SK-N-SH (cell line): Measurements from ENCODE around the gene NECTIN1.

Source experiments
- EP300 ChIP-seq, 2 experiments: IDR thresholded peaks; 2 replicates each; pipeline versions ENCODE4 v1.4.0 to v1.6.1; 2012; ENCODE audit warnings: borderline replicate concordance in 1 of 2, low read depth in 1 of 2, low read length in 1 of 2
- EZH2phosphoT487 ChIP-seq: fragments of 200-600 bp; sonication (generic); IDR thresholded peaks from 2 replicates; pipeline ENCODE4 v1.6.1; 2017; ENCODE audit warnings: low read depth, mixed run types, mild to moderate bottlenecking, antibody characterized with exemption, moderate library complexity, borderline replicate concordance
- FOXJ3 ChIP-seq: sonication (generic); formaldehyde crosslinking; IDR thresholded peaks from 2 replicates; pipeline ENCODE4 v1.5.1; 2020; ENCODE audit warnings: mild to moderate bottlenecking, missing genetic modification reagents
- MAX ChIP-seq: IDR thresholded peaks from 2 replicates; pipeline ENCODE4 v1.4.0; 2012; ENCODE audit warnings: low read depth
- MXI1 ChIP-seq: IDR thresholded peaks from 2 replicates; pipeline ENCODE4 v1.6.1; 2012; ENCODE audit warnings: mild to moderate bottlenecking, low read depth, low read length, improper control_type of control experiment
- RFX5 ChIP-seq: IDR thresholded peaks from 2 replicates; pipeline ENCODE4 v1.6.1; 2012; ENCODE audit warnings: mild to moderate bottlenecking, improper control_type of control experiment, low read length
- RXRA ChIP-seq: IDR thresholded peaks from 2 replicates; pipeline ENCODE4 v1.4.0; 2012; ENCODE audit warnings: low read depth, mild to moderate bottlenecking, borderline replicate concordance
- SIN3A ChIP-seq: IDR thresholded peaks from 2 replicates; pipeline ENCODE4 v1.6.1; 2012; ENCODE audit warnings: low read depth, mild to moderate bottlenecking, low read length, moderate library complexity, borderline replicate concordance
- TCF12 ChIP-seq: IDR thresholded peaks from 2 replicates; pipeline ENCODE4 v1.4.0; 2012
- TEAD4 ChIP-seq: IDR thresholded peaks from 2 replicates; pipeline ENCODE4 v1.4.0; 2012; ENCODE audit warnings: mild to moderate bottlenecking, borderline replicate concordance; ENCODE audit not compliant: insufficient read depth
- YY1 ChIP-seq: IDR thresholded peaks from 2 replicates; pipeline ENCODE4 v1.4.0; 2012; ENCODE audit warnings: low read depth, mild to moderate bottlenecking
- TF ChIP-seq, protein P1 (sequence below): IDR thresholded peaks from 2 replicates; pipeline ENCODE4 v1.6.1; 2012; ENCODE audit warnings: mild to moderate bottlenecking, low read depth, low read length, moderate library complexity
- TF ChIP-seq, protein P2 (sequence below): fragments of 200-600 bp; sonication (generic); IDR thresholded peaks from 2 replicates; pipeline ENCODE4 v1.6.1; 2017; ENCODE audit warnings: antibody characterized with exemption, mild to moderate bottlenecking, moderate library complexity

DNA sequence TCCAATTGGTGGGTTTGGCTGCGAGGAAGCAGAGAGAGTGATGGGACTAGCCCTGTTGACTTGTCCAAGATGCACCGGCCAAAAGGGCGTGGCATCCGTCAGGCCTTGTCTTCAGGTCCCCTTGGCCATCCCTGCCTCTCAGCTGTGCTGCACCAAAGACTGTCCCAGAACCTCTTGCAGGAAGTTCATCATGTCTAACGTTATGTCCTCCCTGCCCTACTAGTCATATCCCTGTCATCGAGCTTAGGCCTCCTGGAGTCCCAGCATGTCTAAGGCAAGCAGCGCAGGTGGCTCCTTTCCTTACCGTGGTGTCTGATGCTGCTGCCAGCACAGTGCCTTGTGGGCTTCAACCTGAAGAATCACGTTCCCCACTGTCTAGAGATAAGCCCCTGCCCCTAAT lies 51.2 kb downstream of the NECTIN1 start:
- TF ChIP-seq, protein P1, sequence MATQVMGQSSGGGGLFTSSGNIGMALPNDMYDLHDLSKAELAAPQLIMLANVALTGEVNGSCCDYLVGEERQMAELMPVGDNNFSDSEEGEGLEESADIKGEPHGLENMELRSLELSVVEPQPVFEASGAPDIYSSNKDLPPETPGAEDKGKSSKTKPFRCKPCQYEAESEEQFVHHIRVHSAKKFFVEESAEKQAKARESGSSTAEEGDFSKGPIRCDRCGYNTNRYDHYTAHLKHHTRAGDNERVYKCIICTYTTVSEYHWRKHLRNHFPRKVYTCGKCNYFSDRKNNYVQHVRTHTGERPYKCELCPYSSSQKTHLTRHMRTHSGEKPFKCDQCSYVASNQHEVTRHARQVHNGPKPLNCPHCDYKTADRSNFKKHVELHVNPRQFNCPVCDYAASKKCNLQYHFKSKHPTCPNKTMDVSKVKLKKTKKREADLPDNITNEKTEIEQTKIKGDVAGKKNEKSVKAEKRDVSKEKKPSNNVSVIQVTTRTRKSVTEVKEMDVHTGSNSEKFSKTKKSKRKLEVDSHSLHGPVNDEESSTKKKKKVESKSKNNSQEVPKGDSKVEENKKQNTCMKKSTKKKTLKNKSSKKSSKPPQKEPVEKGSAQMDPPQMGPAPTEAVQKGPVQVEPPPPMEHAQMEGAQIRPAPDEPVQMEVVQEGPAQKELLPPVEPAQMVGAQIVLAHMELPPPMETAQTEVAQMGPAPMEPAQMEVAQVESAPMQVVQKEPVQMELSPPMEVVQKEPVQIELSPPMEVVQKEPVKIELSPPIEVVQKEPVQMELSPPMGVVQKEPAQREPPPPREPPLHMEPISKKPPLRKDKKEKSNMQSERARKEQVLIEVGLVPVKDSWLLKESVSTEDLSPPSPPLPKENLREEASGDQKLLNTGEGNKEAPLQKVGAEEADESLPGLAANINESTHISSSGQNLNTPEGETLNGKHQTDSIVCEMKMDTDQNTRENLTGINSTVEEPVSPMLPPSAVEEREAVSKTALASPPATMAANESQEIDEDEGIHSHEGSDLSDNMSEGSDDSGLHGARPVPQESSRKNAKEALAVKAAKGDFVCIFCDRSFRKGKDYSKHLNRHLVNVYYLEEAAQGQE: no peak
- TF ChIP-seq, protein P2, sequence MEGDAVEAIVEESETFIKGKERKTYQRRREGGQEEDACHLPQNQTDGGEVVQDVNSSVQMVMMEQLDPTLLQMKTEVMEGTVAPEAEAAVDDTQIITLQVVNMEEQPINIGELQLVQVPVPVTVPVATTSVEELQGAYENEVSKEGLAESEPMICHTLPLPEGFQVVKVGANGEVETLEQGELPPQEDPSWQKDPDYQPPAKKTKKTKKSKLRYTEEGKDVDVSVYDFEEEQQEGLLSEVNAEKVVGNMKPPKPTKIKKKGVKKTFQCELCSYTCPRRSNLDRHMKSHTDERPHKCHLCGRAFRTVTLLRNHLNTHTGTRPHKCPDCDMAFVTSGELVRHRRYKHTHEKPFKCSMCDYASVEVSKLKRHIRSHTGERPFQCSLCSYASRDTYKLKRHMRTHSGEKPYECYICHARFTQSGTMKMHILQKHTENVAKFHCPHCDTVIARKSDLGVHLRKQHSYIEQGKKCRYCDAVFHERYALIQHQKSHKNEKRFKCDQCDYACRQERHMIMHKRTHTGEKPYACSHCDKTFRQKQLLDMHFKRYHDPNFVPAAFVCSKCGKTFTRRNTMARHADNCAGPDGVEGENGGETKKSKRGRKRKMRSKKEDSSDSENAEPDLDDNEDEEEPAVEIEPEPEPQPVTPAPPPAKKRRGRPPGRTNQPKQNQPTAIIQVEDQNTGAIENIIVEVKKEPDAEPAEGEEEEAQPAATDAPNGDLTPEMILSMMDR: no peak
- TF ChIP-seq SIN3A: no peak
- no peak for TF ChIP-seq TEAD4
- no peak for TF ChIP-seq YY1
- no peak for TF ChIP-seq MAX
- TF ChIP-seq EZH2phosphoT487: no peak
- no peak for TF ChIP-seq MXI1
- TF ChIP-seq TCF12: no peak
- TF ChIP-seq RFX5: no peak
- TF ChIP-seq EP300 (IDR thresholded peaks at IDR 0.05; ENCODE audit: borderline replicate concordance in 1 of 2, low read depth in 1 of 2, low read length in 1 of 2): no peak
- TF ChIP-seq FOXJ3 (CRISPR knock-in tag): no peak
- TF ChIP-seq RXRA: no peak
